Right lobe of liver (tissue), 6 donors: ENCODE results near the gene ELAC1. TPM values are rescaled to one million over a fixed set of nuclear protein-coding genes. Genes with fewer than 3 reads are reported as not detected.

ENCODE experiments used
- ATAC-seq, 4 donors: fragments of 200-7000 bp; cut with Tn5 transposase; one replicate each; pipeline ENCODE4 v1.9.1; 2020; ENCODE audit warnings: mild to moderate bottlenecking in 4 of 4, moderate library complexity in 4 of 4
- DNase-seq, 3 donors: peaks; one replicate each; pipeline ENCODE4 v3.0.0-alpha.2; 2020
- H3K27ac ChIP-seq, 3 donors: fragments of 200-600 bp; one replicate each; pipeline ENCODE4 v1.8.0; 2022
- H3K27me3 ChIP-seq, 2 donors: fragments of 200-600 bp; one replicate each; pipeline ENCODE4 v1.8.0; 2022
- H3K36me3 ChIP-seq, 4 donors: fragments of 200-600 bp; sonication (generic) in 1 of 4; one replicate each; pipeline versions ENCODE4 v1.5.1 to v1.8.0; 2017 to 2022; ENCODE audit warnings: control low read depth in 1 of 4
- H3K4me1 ChIP-seq, 4 donors: fragments of 200-600 bp; sonication (generic) in 1 of 4; one replicate each; pipeline versions ENCODE4 v1.5.1 to v1.8.0; 2017 to 2022; ENCODE audit warnings: control low read depth in 1 of 4
- H3K4me3 ChIP-seq, 3 donors: fragments of 200-600 bp; one replicate each; pipeline ENCODE4 v1.8.0; 2022
- H3K9me3 ChIP-seq, 4 donors: fragments of 200-600 bp; sonication (generic) in 1 of 4; one replicate each; pipeline versions ENCODE4 v1.5.1 to v1.8.0; 2017 to 2022; ENCODE audit warnings: control low read depth in 1 of 4
- CTCF ChIP-seq, 4 donors: fragments of 200-600 bp in 3 of 4; fragments of 450-650 bp in 1 of 4; IDR thresholded peaks; one replicate each; pipeline versions ENCODE4 v1.5.1 to v1.8.0; 2016 to 2022; ENCODE audit warnings: antibody characterized with exemption in 4 of 4, mild to moderate bottlenecking in 2 of 4
- POLR2A ChIP-seq: fragments of 450-650 bp; IDR thresholded peaks from one replicate; pipeline ENCODE4 v1.6.1; 2017; ENCODE audit warnings: antibody characterized with exemption, mild to moderate bottlenecking
- WGBS: methylation state at CpG from one replicate; pipeline ENCODE4 v1.1.6; 2018; ENCODE audit warnings: low coverage, low lambda C conversion rate; ENCODE audit not compliant: insufficient coverage; ENCODE audit errors: missing lambda C conversion rate; 5-methylcytosine and 5-hydroxymethylcytosine counted together
- intact Hi-C, 2 donors: fragments of 100-400 bp; cut with DNase I; formaldehyde crosslinking; loops; one replicate each; pipeline versions ENCODE4 v1.11.2 to v1.14.1; 2022
- long read RNA-seq: library from polyadenylated mRNA; unstranded; transcript quantifications from one replicate; pipeline ENCODE4 v2.0.0, GENCODE V29; 2019
- total RNA-seq, 6 experiments: library from RNA; depleted of rRNA in 2 of 6; stranded (reverse); fragments of >200 nt in 2 of 6; fragmentation: NEBNext Ultra II Directional in 3 of 6; extraction: Animal tissue kit (Norgen Biotek cat#: 25700) in 3 of 6; gene quantifications; one replicate each; pipeline versions ENCODE4 v1.1.0 to v1.2.4, GENCODE V29; 2016 to 2023
- donor health status: DM: no; HTN: yes; CAD: no.
- donor health status: DM: no; HTN: no; CAD: no.
- donor health status: DM: no; HTN: no; CAD: no.
- donor health status: DM: no; HTN: yes; CAD: no.
- donor health status: DM: no; HTN: yes; CAD: no.

Gene ELAC1
- total RNA-seq, result 1 to 10 TPM; 3.5 to 7.2 (median 4.4) TPM
- long read RNA-seq, partial matches to known transcripts, result 0 of 1 reads
- long read RNA-seq, other reads (novel, unspliced or antisense), result 0 of 1 reads

- Histone ChIP-seq H3K4me1 (peaks cover 0 to 32% (median 15%) of the 10 kb centered on the region in 4 donors), H3K4me3 (peak within 1 kb of the TSS; percentile 72 to 93 (median 91)), H3K9me3 (no peaks in the 10 kb centered on the region), H3K36me3 (no peaks in the 10 kb centered on the region), H3K27me3 (no peaks in the 10 kb centered on the region), H3K27ac (peak within 1 kb of the TSS; percentile 96 to 98 (median 97))
- TF ChIP-seq POLR2A (peak; percentile 98), CTCF (IDR thresholded peaks at IDR 0.05) (peak in 1 of 4 donors; percentile 21)
- ATAC-seq (peak; percentile 92 to 97 (median 96)), DNase-seq (peak; percentile 83 to 84 (median 84))
- 0% methylated on average over 13 of the region's 84 CpGs for WGBS
- intact Hi-C loops, result no loop called here
Measured at GRCh38 chr18:50967714-50968661, at the start of gene ELAC1. TSS of gene ELAC1 (plus strand) at chr18:50968040. CDS start at chr18:50974405, 6,365 bp downstream.

GRCh38 chr18:50918153-50918552 lies 49.7 kb upstream of the ELAC1 start:
- no peak for DNase-seq

GRCh38 chr18:50924372-50924771 lies 43.5 kb upstream of the ELAC1 start:
- ATAC-seq, result no peak
- Histone ChIP-seq H3K36me3 (peaks cover 0 to 23% (median 1%) of the 10 kb centered on the region in 4 donors), H3K4me1 (no peaks in the 10 kb centered on the region), H3K9me3 (no peaks in the 10 kb centered on the region), H3K27me3 (no peaks in the 10 kb centered on the region), H3K27ac (no peak overlapping the region), H3K4me3 (no peak overlapping the region)
- no peak for DNase-seq
- WGBS, result 93% methylated on average over 2 of the region's 2 CpGs
- TF ChIP-seq POLR2A (no peak), CTCF (IDR thresholded peaks at IDR 0.05) (no peak)
- intact Hi-C loops, result no loop called here

More at GRCh38 chr18:50918153-50918552, 49.7 kb upstream of the ELAC1 start:
- intact Hi-C loops, result no loop called here
- WGBS, result 93% methylated on average over 5 of the region's 5 CpGs
- Histone ChIP-seq H3K36me3 (peaks cover 0 to 12% (median 0%) of the 10 kb centered on the region in 4 donors), H3K27me3 (no peaks in the 10 kb centered on the region), H3K4me3 (no peak overlapping the region), H3K9me3 (no peaks in the 10 kb centered on the region), H3K27ac (no peak overlapping the region), H3K4me1 (peaks cover 0 to 9% (median 0%) of the 10 kb centered on the region in 4 donors)
- TF ChIP-seq CTCF (IDR thresholded peaks at IDR 0.05) (no peak), POLR2A (no peak)
- ATAC-seq, result no peak

GRCh38 chr18:50926521-50926920 lies 41.3 kb upstream of the ELAC1 start:
- intact Hi-C loops, result no loop called here
- H3K4me1 ChIP-seq, result no peaks in the 10 kb centered on the region
- H3K27me3 ChIP-seq, result no peaks in the 10 kb centered on the region
- H3K36me3 ChIP-seq, result peaks cover 0 to 17% (median 1%) of the 10 kb centered on the region in 4 donors
- no peak overlapping the region for H3K4me3 ChIP-seq
- H3K27ac ChIP-seq, result no peak overlapping the region
- TF ChIP-seq POLR2A, result no peak
- no peak for TF ChIP-seq CTCF (IDR thresholded peaks at IDR 0.05)
- no peaks in the 10 kb centered on the region for H3K9me3 ChIP-seq
- DNase-seq (no peak), ATAC-seq (no peak)
